Activated naive CD4-positive, alpha-beta T cell treated with anti-CD3 and anti-CD28 coated beads, Interleukin-2, amount 50 U/mL, for 24 hours (primary cell): ENCODE measurements around the gene GALNT1.

ENCODE experiments used
- H3K27ac Mint-ChIP-seq: one replicate; pipeline ENCODE4 v1.8.0; 2021; ENCODE audit warnings: mild to moderate bottlenecking, mixed read lengths
- H3K27me3 Mint-ChIP-seq: one replicate; pipeline ENCODE4 v1.8.0; 2021; ENCODE audit warnings: mixed read lengths
- H3K36me3 Mint-ChIP-seq: one replicate; pipeline ENCODE4 v1.8.0; 2021; ENCODE audit warnings: mixed read lengths
- H3K4me1 Mint-ChIP-seq: one replicate; pipeline ENCODE4 v1.8.0; 2021; ENCODE audit warnings: mixed read lengths
- H3K4me3 Mint-ChIP-seq: one replicate; pipeline ENCODE4 v1.8.0; 2021; ENCODE audit warnings: mild to moderate bottlenecking, mixed read lengths
- H3K9me3 Mint-ChIP-seq: one replicate; pipeline ENCODE4 v1.8.0; 2021; ENCODE audit warnings: mixed read lengths

GALNT1 gene

GRCh38 chr18:35697869-35698268 lies 116.3 kb downstream of the GALNT1 start:
- H3K36me3 Mint-ChIP-seq = peaks cover 11% of the 10 kb centered on the region
- H3K4me3 Mint-ChIP-seq = no peak overlapping the region
- no peaks in the 10 kb centered on the region for H3K27me3 Mint-ChIP-seq
- H3K27ac Mint-ChIP-seq = no peak overlapping the region
- H3K9me3 Mint-ChIP-seq = no peaks in the 10 kb centered on the region
- no peaks in the 10 kb centered on the region for H3K4me1 Mint-ChIP-seq

GRCh38 chr18:35703043-35703688 lies 121.6 kb downstream of the GALNT1 start:
- Mint-ChIP-seq H3K27me3 (no peaks in the 10 kb centered on the region), H3K36me3 (peaks cover 17% of the 10 kb centered on the region), H3K9me3 (no peaks in the 10 kb centered on the region), H3K27ac (no peak overlapping the region), H3K4me3 (no peak overlapping the region), H3K4me1 (no peaks in the 10 kb centered on the region)

- Mint-ChIP-seq H3K27ac (no peak overlapping the region), H3K4me3 (no peak overlapping the region), H3K9me3 (no peaks in the 10 kb centered on the region), H3K36me3 (peaks cover 23% of the 10 kb centered on the region), H3K27me3 (no peaks in the 10 kb centered on the region), H3K4me1 (no peaks in the 10 kb centered on the region)
Measured at GRCh38 chr18:35705988-35706387, 124.4 kb downstream of the GALNT1 start.

- Mint-ChIP-seq H3K4me3 (no peak overlapping the region), H3K9me3 (peaks cover under 1% of the 10 kb centered on the region)
Measured at GRCh38 chr18:35707247-35707646, 125.7 kb downstream of the GALNT1 start.

GRCh38 chr18:35707674-35708073 lies 126.1 kb downstream of the GALNT1 start:
- Mint-ChIP-seq H3K9me3 (peaks cover 5% of the 10 kb centered on the region), H3K36me3 (peaks cover 32% of the 10 kb centered on the region), H3K27me3 (no peaks in the 10 kb centered on the region), H3K4me3 (no peak overlapping the region), H3K4me1 (no peaks in the 10 kb centered on the region), H3K27ac (no peak overlapping the region)

More at GRCh38 chr18:35707247-35707646, 125.7 kb downstream of the GALNT1 start:
- Mint-ChIP-seq H3K27ac (no peak overlapping the region), H3K36me3 (peaks cover 30% of the 10 kb centered on the region), H3K4me1 (no peaks in the 10 kb centered on the region), H3K27me3 (no peaks in the 10 kb centered on the region)

- no peak overlapping the region for H3K4me3 Mint-ChIP-seq
- H3K27ac Mint-ChIP-seq = no peak overlapping the region
- H3K36me3 Mint-ChIP-seq = peaks cover 30% of the 10 kb centered on the region
- no peaks in the 10 kb centered on the region for H3K4me1 Mint-ChIP-seq
- peaks cover 12% of the 10 kb centered on the region for H3K9me3 Mint-ChIP-seq
- no peaks in the 10 kb centered on the region for H3K27me3 Mint-ChIP-seq
Measured at GRCh38 chr18:35710581-35710980, 129.0 kb downstream of the GALNT1 start.

- Mint-ChIP-seq H3K9me3 (peaks cover 14% of the 10 kb centered on the region), H3K36me3 (peaks cover 30% of the 10 kb centered on the region), H3K27me3 (no peaks in the 10 kb centered on the region), H3K27ac (no peak overlapping the region), H3K4me3 (no peak overlapping the region), H3K4me1 (no peaks in the 10 kb centered on the region)
Measured at GRCh38 chr18:35711227-35711626, 129.7 kb downstream of the GALNT1 start.

GRCh38 chr18:35713545-35713944 lies 132.0 kb downstream of the GALNT1 start:
- H3K27ac Mint-ChIP-seq = no peak overlapping the region
- H3K4me3 Mint-ChIP-seq = no peak overlapping the region
- H3K9me3 Mint-ChIP-seq = peaks cover 20% of the 10 kb centered on the region
- H3K4me1 Mint-ChIP-seq = no peaks in the 10 kb centered on the region
- no peaks in the 10 kb centered on the region for H3K27me3 Mint-ChIP-seq
- H3K36me3 Mint-ChIP-seq = peaks cover 30% of the 10 kb centered on the region

- H3K4me3 Mint-ChIP-seq = no peak overlapping the region
- H3K27me3 Mint-ChIP-seq = no peaks in the 10 kb centered on the region
- H3K9me3 Mint-ChIP-seq = peaks cover 24% of the 10 kb centered on the region
- peaks cover 26% of the 10 kb centered on the region for H3K36me3 Mint-ChIP-seq
- no peaks in the 10 kb centered on the region for H3K4me1 Mint-ChIP-seq
- no peak overlapping the region for H3K27ac Mint-ChIP-seq
Measured at GRCh38 chr18:35714539-35714938, 133.0 kb downstream of the GALNT1 start.

- H3K27me3 Mint-ChIP-seq = no peaks in the 10 kb centered on the region
- no peak overlapping the region for H3K4me3 Mint-ChIP-seq
- no peak overlapping the region for H3K27ac Mint-ChIP-seq
- peaks cover 24% of the 10 kb centered on the region for H3K36me3 Mint-ChIP-seq
- peaks cover 24% of the 10 kb centered on the region for H3K9me3 Mint-ChIP-seq
- no peaks in the 10 kb centered on the region for H3K4me1 Mint-ChIP-seq
Measured at GRCh38 chr18:35715139-35715538, 133.6 kb downstream of the GALNT1 start.

- H3K27me3 Mint-ChIP-seq = peaks cover 3% of the 10 kb centered on the region
- no peak overlapping the region for H3K4me3 Mint-ChIP-seq
- peaks cover 21% of the 10 kb centered on the region for H3K36me3 Mint-ChIP-seq
- H3K9me3 Mint-ChIP-seq = peaks cover 33% of the 10 kb centered on the region
- H3K4me1 Mint-ChIP-seq = no peaks in the 10 kb centered on the region
- H3K27ac Mint-ChIP-seq = no peak overlapping the region
Measured at GRCh38 chr18:35716169-35716831, 134.8 kb downstream of the GALNT1 start.

- Mint-ChIP-seq H3K9me3 (peaks cover 33% of the 10 kb centered on the region), H3K4me3 (no peak overlapping the region), H3K36me3 (peaks cover 15% of the 10 kb centered on the region), H3K27me3 (peaks cover 3% of the 10 kb centered on the region), H3K27ac (no peak overlapping the region), H3K4me1 (no peaks in the 10 kb centered on the region)
Measured at GRCh38 chr18:35717182-35717581, 135.6 kb downstream of the GALNT1 start.

GRCh38 chr18:35721431-35722081 lies 140.0 kb downstream of the GALNT1 start:
- no peak overlapping the region for H3K27ac Mint-ChIP-seq
- H3K9me3 Mint-ChIP-seq = peaks cover 22% of the 10 kb centered on the region
- H3K4me3 Mint-ChIP-seq = no peak overlapping the region
- peaks cover 5% of the 10 kb centered on the region for H3K27me3 Mint-ChIP-seq
- H3K4me1 Mint-ChIP-seq = no peaks in the 10 kb centered on the region
- peaks cover 2% of the 10 kb centered on the region for H3K36me3 Mint-ChIP-seq

GRCh38 chr18:35728676-35729075 lies 147.1 kb downstream of the GALNT1 start:
- Mint-ChIP-seq H3K4me1 (no peaks in the 10 kb centered on the region), H3K4me3 (no peak overlapping the region), H3K27me3 (no peaks in the 10 kb centered on the region), H3K9me3 (peaks cover 5% of the 10 kb centered on the region), H3K36me3 (no peaks in the 10 kb centered on the region), H3K27ac (no peak overlapping the region)

- Mint-ChIP-seq H3K36me3 (no peaks in the 10 kb centered on the region), H3K9me3 (peaks cover 5% of the 10 kb centered on the region), H3K27me3 (no peaks in the 10 kb centered on the region), H3K4me3 (no peak overlapping the region), H3K4me1 (no peaks in the 10 kb centered on the region), H3K27ac (no peak overlapping the region)
Measured at GRCh38 chr18:35729991-35730668, 148.6 kb downstream of the GALNT1 start.
